ENCODE results near the gene RAB36. TPM values are rescaled to one million over a fixed set of nuclear protein-coding genes. Genes with fewer than 3 reads are reported as not detected.

Gene RAB36
- total RNA-seq, 6 experiments from 2014 or later = 5.4 to 7.1 (median 6.3) TPM

GRCh38 chr22:23163665-23164064 is 18.4 kb downstream of the RAB36 start:
- DNase-seq = no peak
- Mint-ChIP-seq H3K9me3 (no peaks in the 10 kb centered on the region), H3K4me1 (ENCODE audit: low read depth) (no peaks in the 10 kb centered on the region), H3K36me3 (ENCODE audit: low read depth) (no peaks in the 10 kb centered on the region), H3K4me3 (no peak overlapping the region), H3K27me3 (ENCODE audit: insufficient read depth) (peaks cover 10% of the 10 kb centered on the region), H3K27ac (no peak overlapping the region)
- TF ChIP-seq CTCF (IDR thresholded peaks at IDR 0.05) = no peak

GRCh38 chr22:23164091-23164490 is 18.8 kb downstream of the RAB36 start:
- peaks cover 12% of the 10 kb centered on the region for H3K27me3 Mint-ChIP-seq (ENCODE audit: insufficient read depth)
- H3K4me3 Mint-ChIP-seq = no peak overlapping the region
- DNase-seq = no peak
- no peaks in the 10 kb centered on the region for H3K9me3 Mint-ChIP-seq
- no peaks in the 10 kb centered on the region for H3K36me3 Mint-ChIP-seq (ENCODE audit: low read depth)
- H3K27ac Mint-ChIP-seq = no peak overlapping the region
- H3K4me1 Mint-ChIP-seq (ENCODE audit: low read depth) = no peaks in the 10 kb centered on the region
- TF ChIP-seq CTCF (IDR thresholded peaks at IDR 0.05) = no peak

- peaks cover 10% of the 10 kb centered on the region for H3K27me3 Mint-ChIP-seq (ENCODE audit: insufficient read depth)
- no peak overlapping the region for H3K27ac Mint-ChIP-seq
- H3K36me3 Mint-ChIP-seq (ENCODE audit: low read depth) = no peaks in the 10 kb centered on the region
- no peak for TF ChIP-seq CTCF (IDR thresholded peaks at IDR 0.05)
- no peak overlapping the region for H3K4me3 Mint-ChIP-seq
- H3K9me3 Mint-ChIP-seq = no peaks in the 10 kb centered on the region
- DNase-seq = no peak
- no peaks in the 10 kb centered on the region for H3K4me1 Mint-ChIP-seq (ENCODE audit: low read depth)
Measured at GRCh38 chr22:23166042-23166831, 21.0 kb downstream of the RAB36 start.

- H3K36me3 Mint-ChIP-seq (ENCODE audit: low read depth) = no peaks in the 10 kb centered on the region
- no peak for DNase-seq
- peaks cover 10% of the 10 kb centered on the region for H3K27me3 Mint-ChIP-seq (ENCODE audit: insufficient read depth)
- H3K4me3 Mint-ChIP-seq = no peak overlapping the region
- no peak overlapping the region for H3K27ac Mint-ChIP-seq
- no peak for TF ChIP-seq CTCF (IDR thresholded peaks at IDR 0.05)
- H3K4me1 Mint-ChIP-seq (ENCODE audit: low read depth) = no peaks in the 10 kb centered on the region
- H3K9me3 Mint-ChIP-seq = no peaks in the 10 kb centered on the region
Measured at GRCh38 chr22:23166841-23167616, 21.8 kb downstream of the RAB36 start.

GRCh38 chr22:23168391-23169042 is 23.2 kb downstream of the RAB36 start:
- Mint-ChIP-seq H3K4me1 (ENCODE audit: low read depth) (no peaks in the 10 kb centered on the region), H3K27me3 (ENCODE audit: insufficient read depth) (peaks cover 8% of the 10 kb centered on the region), H3K27ac (no peak overlapping the region), H3K9me3 (no peaks in the 10 kb centered on the region), H3K4me3 (no peak overlapping the region), H3K36me3 (ENCODE audit: low read depth) (no peaks in the 10 kb centered on the region)
- no peak for DNase-seq
- TF ChIP-seq CTCF (IDR thresholded peaks at IDR 0.05) = no peak

Measured in HFFc6 (cell line).